K562 (cell line): Measurements from ENCODE around the gene C11orf98. TPM values are rescaled to one million over a fixed set of nuclear protein-coding genes. Genes with fewer than 3 reads are reported as not detected.

Experiments used
- CBFA2T3 ChIP-seq: fragments of 450-650 bp; IDR thresholded peaks from 2 replicates; pipeline ENCODE4 v1.6.1; 2017
- CBX2 ChIP-seq: fragments of 200-600 bp; sonication (generic); IDR thresholded peaks from one replicate; pipeline ENCODE4 v1.6.1; 2012; ENCODE audit warnings: mild to moderate bottlenecking, low read length, inconsistent platforms; ENCODE audit not compliant: insufficient read depth, poor library complexity, severe bottlenecking
- HDAC1 ChIP-seq, 2 experiments: fragments of 450-650 bp; IDR thresholded peaks; 2 replicates each; pipeline ENCODE4 v1.6.1; 2016 to 2017; ENCODE audit warnings: inconsistent platforms in 1 of 2, mild to moderate bottlenecking in 1 of 2, moderate library complexity in 1 of 2
- THRAP3 ChIP-seq: fragments of 450-650 bp; IDR thresholded peaks from 2 replicates; pipeline ENCODE4 v1.6.1; 2016; ENCODE audit warnings: mild to moderate bottlenecking, inconsistent platforms, borderline replicate concordance
- ZMIZ1 ChIP-seq, 2 experiments: fragments of 150-350 bp in 1 of 2; IDR thresholded peaks; 2 replicates each; pipeline ENCODE4 v1.6.1; 2012 to 2016; ENCODE audit warnings: low read depth in 2 of 2, low read length in 2 of 2, mild to moderate bottlenecking in 1 of 2, moderate library complexity in 1 of 2
- polyA plus RNA-seq, 8 experiments: library from polyadenylated mRNA; depleted of rRNA in 4 of 8; stranded (reverse) in 5 of 8; unstranded in 3 of 8; fragments of >200 nt; fragmentation: Nextera tagmentation in 2 of 8; fragmentation: Illumina TruSeq in 1 of 8; extraction: Ambion mirVana in 2 of 8; extraction: Trizol in 1 of 8; gene quantifications; 2 replicates each; pipeline versions ENCODE4 v1.2.1 to v1.2.3, GENCODE V29; 2011 to 2014; ENCODE audit warnings: inconsistent platforms in 1 of 8, missing spikeins in 1 of 8
- total RNA-seq, 7 experiments: library from RNA; depleted of rRNA in 6 of 7; stranded (reverse); fragments of >200 nt in 6 of 7; fragmentation: Illumina TruSeq in 2 of 7; extraction: Trizol in 2 of 7; gene quantifications; 2 replicates each; pipeline versions ENCODE4 v1.2.1 to v1.2.3, GENCODE V29; 2011 to 2021; ENCODE audit warnings: low replicate concordance in 1 of 7

Gene C11orf98
- total and polyA plus RNA-seq, 9 of the 15 experiments (the other 6 are each of a cell fraction or from before 2014, with no cell fraction given), result 103 to 352 (median 218) TPM

- no peak for TF ChIP-seq HDAC1 (IDR thresholded peaks at IDR 0.05)
- TF ChIP-seq CBX2, result no peak
- TF ChIP-seq THRAP3, result no peak
- TF ChIP-seq ZMIZ1 (IDR thresholded peaks at IDR 0.05; ENCODE audit: low read depth in 2 of 2, low read length in 2 of 2), result no peak
- no peak for TF ChIP-seq CBFA2T3
Measured at GRCh38 chr11:62666259-62666926, 1.4 kb upstream of the C11orf98 start (continued).
